Osteoblast (primary cell): ENCODE results near the gene SYT6. TPM values are rescaled to one million over a fixed set of nuclear protein-coding genes. Genes with fewer than 3 reads are reported as not detected.

Source experiments
- DNase-seq: peaks from one replicate; pipeline ENCODE4 v3.0.0; 2011; ENCODE audit warnings: low spot score, mixed read lengths; ENCODE audit not compliant: insufficient read length; ENCODE audit errors: missing footprints
- H2AFZ ChIP-seq: 2 replicates; pipeline ENCODE4 v1.6.0; 2011; ENCODE audit warnings: mild to moderate bottlenecking, low read length
- H3K27ac ChIP-seq: 2 replicates; pipeline ENCODE4 v1.5.1; 2011; ENCODE audit warnings: mild to moderate bottlenecking, low read depth, low read length, moderate library complexity
- H3K27me3 ChIP-seq: 2 replicates; pipeline ENCODE4 v1.6.0; 2012; ENCODE audit warnings: mild to moderate bottlenecking, control low read depth, inconsistent platforms, low read length, moderate library complexity; ENCODE audit not compliant: insufficient read depth
- H3K36me3 ChIP-seq: 2 replicates; pipeline ENCODE4 v1.5.1; 2011; ENCODE audit warnings: mild to moderate bottlenecking, low read length, control low read depth, moderate library complexity; ENCODE audit not compliant: insufficient read depth
- H3K4me1 ChIP-seq: 2 replicates; pipeline ENCODE4 v1.5.1; 2011; ENCODE audit warnings: mild to moderate bottlenecking, low read length, control low read depth, moderate library complexity; ENCODE audit not compliant: insufficient read depth
- H3K4me2 ChIP-seq: 2 replicates; pipeline ENCODE4 v1.6.0; 2011; ENCODE audit warnings: mild to moderate bottlenecking, low read length; ENCODE audit not compliant: insufficient read depth
- H3K4me3 ChIP-seq: fragments of 200-600 bp; sonication (generic); 3 replicates; pipeline ENCODE4 v1.5.1; 2012; ENCODE audit warnings: mild to moderate bottlenecking, low read length, inconsistent platforms; ENCODE audit not compliant: insufficient read depth
- H3K79me2 ChIP-seq: 2 replicates; pipeline ENCODE4 v1.6.0; 2012; ENCODE audit warnings: mild to moderate bottlenecking, low read length, control low read depth, inconsistent platforms; ENCODE audit not compliant: insufficient read depth
- H3K9me3 ChIP-seq: 2 replicates; pipeline ENCODE4 v1.5.1; 2011; ENCODE audit warnings: low read depth, low read length, control low read depth
- H4K20me1 ChIP-seq: 2 replicates; pipeline ENCODE4 v1.6.0; 2012; ENCODE audit warnings: mild to moderate bottlenecking, low read length, control low read depth; ENCODE audit not compliant: insufficient read depth
- CTCF ChIP-seq: IDR thresholded peaks from 2 replicates; pipeline ENCODE4 v1.5.1; 2011; ENCODE audit warnings: mild to moderate bottlenecking, low read depth, low read length, moderate library complexity; ENCODE audit errors: extremely low read depth
- total RNA-seq: library from RNA; depleted of rRNA; stranded (reverse); fragments of >200 nt; gene quantifications from 2 replicates; pipeline ENCODE4 v1.2.3, GENCODE V29; 2012

The SYT6 gene
- total RNA-seq, 1 donor, result 0.36 TPM

- H4K20me1 ChIP-seq, result no peaks in the 10 kb centered on the region
- no peak overlapping the region for H3K27ac ChIP-seq
- H3K4me1 ChIP-seq, result no peaks in the 10 kb centered on the region
- H3K36me3 ChIP-seq, result no peaks in the 10 kb centered on the region
- peak; percentile 41 for DNase-seq
- H3K4me2 ChIP-seq, result no peak overlapping the region
- H3K9me3 ChIP-seq, result no peaks in the 10 kb centered on the region
- no peak for TF ChIP-seq CTCF
- H3K4me3 ChIP-seq, result no peak overlapping the region
- H3K27me3 ChIP-seq, result peaks cover 13% of the 10 kb centered on the region
- no peak overlapping the region for H2AFZ ChIP-seq
- H3K79me2 ChIP-seq, result no peaks in the 10 kb centered on the region
Observed at GRCh38 chr1:114107474-114108435, 45.9 kb downstream of the SYT6 start.

- H3K27me3 ChIP-seq, result peaks cover 27% of the 10 kb centered on the region
- H3K36me3 ChIP-seq, result no peaks in the 10 kb centered on the region
- no peak for TF ChIP-seq CTCF
- no peaks in the 10 kb centered on the region for H4K20me1 ChIP-seq
- no peak overlapping the region for H2AFZ ChIP-seq
- DNase-seq, result no peak
- H3K9me3 ChIP-seq, result no peaks in the 10 kb centered on the region
- no peak overlapping the region for H3K4me2 ChIP-seq
- no peaks in the 10 kb centered on the region for H3K79me2 ChIP-seq
- H3K27ac ChIP-seq, result no peak overlapping the region
- H3K4me1 ChIP-seq, result no peaks in the 10 kb centered on the region
- no peak overlapping the region for H3K4me3 ChIP-seq
Observed at GRCh38 chr1:114105421-114105979, 48.2 kb downstream of the SYT6 start.

GRCh38 chr1:114104949-114105348 lies 48.7 kb downstream of the SYT6 start:
- Histone ChIP-seq H3K36me3 (no peaks in the 10 kb centered on the region), H4K20me1 (no peaks in the 10 kb centered on the region), H3K4me1 (no peaks in the 10 kb centered on the region), H3K4me3 (no peak overlapping the region), H3K27me3 (peaks cover 32% of the 10 kb centered on the region), H3K27ac (no peak overlapping the region), H2AFZ (no peak overlapping the region), H3K9me3 (no peaks in the 10 kb centered on the region), H3K4me2 (no peak overlapping the region), H3K79me2 (no peaks in the 10 kb centered on the region)
- DNase-seq, result no peak
- no peak for TF ChIP-seq CTCF

- peaks cover 36% of the 10 kb centered on the region for H3K27me3 ChIP-seq
- no peak for TF ChIP-seq CTCF
- H4K20me1 ChIP-seq, result no peaks in the 10 kb centered on the region
- no peak overlapping the region for H3K4me2 ChIP-seq
- no peak overlapping the region for H2AFZ ChIP-seq
- H3K36me3 ChIP-seq, result no peaks in the 10 kb centered on the region
- no peaks in the 10 kb centered on the region for H3K9me3 ChIP-seq
- H3K27ac ChIP-seq, result no peak overlapping the region
- H3K79me2 ChIP-seq, result no peaks in the 10 kb centered on the region
- no peak overlapping the region for H3K4me3 ChIP-seq
- no peak for DNase-seq
- H3K4me1 ChIP-seq, result no peaks in the 10 kb centered on the region
Observed at GRCh38 chr1:114103992-114104391, 49.7 kb downstream of the SYT6 start.
